COLO829 (cell line): ENCODE measurements around the gene PKN1.

Source experiments
- DNase-seq: peaks from one replicate; pipeline ENCODE4 v3.0.0; 2012; ENCODE audit warnings: low spot score

The PKN1 gene

DNA sequence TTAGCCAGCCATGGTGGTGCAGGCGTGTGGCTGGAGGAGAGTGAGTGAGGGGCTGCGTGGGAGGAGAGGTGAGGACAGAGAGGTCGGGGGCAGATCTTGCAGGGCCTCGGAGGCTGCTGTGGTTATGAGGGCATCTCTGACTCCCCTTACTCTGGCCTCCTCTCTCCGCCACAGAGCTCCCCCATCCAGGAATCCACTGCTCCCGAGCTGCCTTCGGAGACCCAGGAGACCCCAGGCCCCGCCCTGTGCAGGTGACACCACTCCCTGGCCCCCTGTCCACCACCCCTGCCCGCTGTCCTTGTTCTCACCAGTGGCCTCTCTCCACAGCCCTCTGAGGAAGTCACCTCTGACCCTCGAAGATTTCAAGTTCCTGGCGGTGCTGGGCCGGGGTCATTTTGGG lies 34.3 kb downstream of the PKN1 start:
- DNase-seq = no peak

DNA sequence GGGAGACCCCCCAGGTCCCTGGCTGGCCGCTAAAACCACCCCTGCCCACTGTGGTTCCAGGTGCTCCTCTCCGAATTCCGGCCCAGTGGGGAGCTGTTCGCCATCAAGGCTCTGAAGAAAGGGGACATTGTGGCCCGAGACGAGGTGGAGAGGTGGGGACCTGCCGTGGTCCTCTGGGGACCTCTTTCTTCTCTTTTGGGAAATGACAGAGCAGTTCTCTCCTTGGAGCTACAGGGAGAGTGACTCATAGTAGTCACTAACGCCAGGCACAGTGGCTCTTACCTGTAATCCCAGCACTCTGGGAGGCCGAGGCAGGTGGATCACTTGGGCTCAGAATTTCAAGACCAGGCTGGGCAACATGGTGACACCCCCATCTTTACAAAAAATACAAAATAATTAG lies 34.7 kb downstream of the PKN1 start:
- no peak for DNase-seq

DNA sequence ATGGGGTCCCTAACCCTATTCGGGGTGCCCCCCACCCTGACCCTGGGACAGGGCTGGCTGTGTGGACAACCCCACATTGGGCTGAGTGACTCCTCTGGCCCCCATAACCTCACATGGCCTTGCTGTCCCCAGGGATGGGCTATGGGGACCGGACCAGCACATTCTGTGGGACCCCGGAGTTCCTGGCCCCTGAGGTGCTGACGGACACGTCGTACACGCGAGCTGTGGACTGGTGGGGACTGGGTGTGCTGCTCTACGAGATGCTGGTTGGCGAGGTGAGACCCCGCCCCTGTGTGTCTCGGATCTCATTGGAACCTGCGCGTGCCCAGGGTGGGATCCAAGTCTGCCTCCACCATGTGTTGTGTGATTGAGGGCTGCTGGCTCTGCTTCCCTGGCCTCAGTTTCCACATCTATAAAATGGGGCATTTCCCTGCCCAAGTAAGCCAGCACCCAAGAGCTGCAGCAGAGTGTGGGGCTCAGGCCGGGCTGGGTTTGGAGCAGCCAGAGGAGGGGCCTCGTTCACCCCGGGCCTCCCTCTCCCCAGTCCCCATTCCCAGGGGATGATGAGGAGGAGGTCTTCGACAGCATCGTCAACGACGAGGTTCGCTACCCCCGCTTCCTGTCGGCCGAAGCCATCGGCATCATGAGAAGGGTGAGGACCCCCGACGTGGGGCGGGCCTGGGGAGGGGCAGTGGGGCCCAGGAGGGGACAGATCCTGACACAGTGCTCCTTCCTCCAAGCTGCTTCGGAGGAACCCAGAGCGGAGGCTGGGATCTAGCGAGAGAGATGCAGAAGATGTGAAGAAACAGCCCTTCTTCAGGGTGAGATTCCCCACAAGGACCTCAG lies 37.1 kb downstream of the PKN1 start:
- no peak for DNase-seq

DNA sequence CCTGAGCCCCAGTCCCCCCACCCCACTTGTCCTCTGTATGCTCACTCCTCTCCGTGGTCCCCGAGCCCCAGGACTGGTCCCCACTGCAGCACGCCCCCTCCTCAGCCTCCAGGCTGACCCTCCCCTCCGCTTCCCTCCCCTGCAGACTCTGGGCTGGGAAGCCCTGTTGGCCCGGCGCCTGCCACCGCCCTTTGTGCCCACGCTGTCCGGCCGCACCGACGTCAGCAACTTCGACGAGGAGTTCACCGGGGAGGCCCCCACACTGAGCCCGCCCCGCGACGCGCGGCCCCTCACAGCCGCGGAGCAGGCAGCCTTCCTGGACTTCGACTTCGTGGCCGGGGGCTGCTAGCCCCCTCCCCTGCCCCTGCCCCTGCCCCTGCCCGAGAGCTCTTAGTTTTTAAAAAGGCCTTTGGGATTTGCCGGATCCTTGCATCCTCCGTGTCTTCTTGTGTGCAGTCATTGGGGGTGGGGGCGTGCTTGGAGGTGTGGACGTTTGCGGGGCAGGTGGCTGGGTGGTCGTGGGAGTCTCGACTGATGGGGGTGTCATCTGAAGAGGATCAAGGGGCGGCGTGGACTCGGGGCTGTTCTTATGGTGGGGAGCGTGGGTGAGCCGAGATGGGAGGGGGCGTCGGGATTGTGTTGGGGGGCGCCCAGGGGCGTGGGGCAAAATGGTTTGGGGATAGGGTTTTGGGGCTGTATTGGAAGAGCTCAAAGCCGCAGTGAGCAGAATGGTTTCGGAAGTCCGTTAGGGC lies 38.5 kb downstream of the PKN1 start:
- DNase-seq = no peak

DNA sequence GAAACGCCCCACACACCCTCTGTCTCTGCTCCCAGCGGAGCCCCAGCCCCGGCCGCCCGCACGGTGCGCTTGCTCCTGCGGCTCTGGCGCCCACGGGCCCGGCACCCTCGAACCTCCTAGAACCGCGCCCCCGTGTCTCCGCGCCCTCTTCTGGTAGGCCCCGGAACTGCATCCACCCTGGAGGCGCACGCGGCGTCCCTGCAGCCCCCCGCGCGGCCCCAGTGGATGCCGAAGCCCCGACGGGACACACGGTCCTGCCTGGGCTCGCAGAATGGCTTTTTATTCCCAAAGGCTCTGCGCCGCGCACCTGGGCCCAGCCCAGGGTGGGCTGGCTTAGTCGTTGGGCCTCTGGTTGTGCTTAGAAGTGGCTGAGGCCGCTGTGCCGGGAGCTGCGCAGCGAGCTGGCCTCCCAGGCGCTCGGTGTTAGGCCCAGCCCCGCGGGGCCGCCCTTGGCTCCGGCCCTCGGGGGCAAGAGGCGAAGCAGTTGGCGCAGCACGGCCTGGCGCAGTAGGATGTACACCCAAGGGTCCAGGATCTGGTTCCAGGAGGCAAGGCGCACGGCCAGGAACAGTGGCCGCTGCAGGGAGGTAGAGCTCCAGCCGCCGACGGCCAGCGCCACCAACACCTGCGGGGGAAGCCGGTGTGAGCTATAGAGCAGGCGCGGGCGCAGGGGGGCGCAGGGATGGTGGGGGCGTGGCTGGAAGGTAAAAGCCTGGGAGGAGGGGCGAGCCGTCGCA lies 39.3 kb downstream of the PKN1 start:
- DNase-seq = no peak

DNA sequence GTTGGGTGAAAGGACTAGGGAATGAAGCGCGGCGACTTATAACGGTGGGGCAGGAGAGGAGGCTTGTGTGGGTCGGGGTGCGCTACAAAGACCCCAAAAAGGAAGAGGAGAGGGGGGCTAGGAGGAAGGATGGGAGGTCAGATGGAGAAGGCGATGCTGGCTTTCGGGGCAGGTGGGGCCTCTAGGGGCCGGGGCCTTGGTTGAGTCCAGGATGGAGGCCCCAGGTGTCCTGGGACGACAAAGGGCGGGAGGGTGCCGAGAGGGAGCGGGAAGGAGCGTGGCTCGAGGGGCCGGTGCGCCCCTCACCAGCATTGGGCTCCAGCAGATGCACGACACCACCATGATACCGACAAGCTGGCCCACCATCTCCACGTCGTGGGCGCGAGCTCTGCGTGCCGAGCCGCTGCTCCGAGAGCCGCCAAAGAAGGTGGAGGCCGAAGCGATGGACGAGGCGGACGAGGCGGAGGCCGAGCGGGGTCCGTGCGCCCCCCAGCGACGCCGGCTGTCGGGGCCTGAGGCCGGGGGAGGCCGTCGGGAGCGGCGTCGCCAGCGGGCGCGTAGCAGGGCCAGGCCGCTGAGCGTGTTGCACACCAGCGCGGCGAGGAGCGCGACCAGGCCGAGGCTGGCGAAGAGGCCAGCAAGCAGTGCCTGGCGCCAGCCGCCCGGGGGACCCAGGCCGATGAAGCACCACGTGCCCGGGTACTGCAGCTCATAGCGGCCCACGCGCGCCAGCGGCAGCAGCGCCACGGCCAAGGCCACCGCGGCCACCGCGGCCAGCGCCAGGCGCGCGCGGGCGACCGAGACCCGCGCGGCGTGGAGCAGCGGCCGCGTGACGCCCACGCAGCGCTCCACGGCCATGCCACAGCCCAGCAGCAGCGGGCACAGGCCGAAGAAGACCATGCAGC lies 40.2 kb downstream of the PKN1 start:
- DNase-seq = no peak

DNA sequence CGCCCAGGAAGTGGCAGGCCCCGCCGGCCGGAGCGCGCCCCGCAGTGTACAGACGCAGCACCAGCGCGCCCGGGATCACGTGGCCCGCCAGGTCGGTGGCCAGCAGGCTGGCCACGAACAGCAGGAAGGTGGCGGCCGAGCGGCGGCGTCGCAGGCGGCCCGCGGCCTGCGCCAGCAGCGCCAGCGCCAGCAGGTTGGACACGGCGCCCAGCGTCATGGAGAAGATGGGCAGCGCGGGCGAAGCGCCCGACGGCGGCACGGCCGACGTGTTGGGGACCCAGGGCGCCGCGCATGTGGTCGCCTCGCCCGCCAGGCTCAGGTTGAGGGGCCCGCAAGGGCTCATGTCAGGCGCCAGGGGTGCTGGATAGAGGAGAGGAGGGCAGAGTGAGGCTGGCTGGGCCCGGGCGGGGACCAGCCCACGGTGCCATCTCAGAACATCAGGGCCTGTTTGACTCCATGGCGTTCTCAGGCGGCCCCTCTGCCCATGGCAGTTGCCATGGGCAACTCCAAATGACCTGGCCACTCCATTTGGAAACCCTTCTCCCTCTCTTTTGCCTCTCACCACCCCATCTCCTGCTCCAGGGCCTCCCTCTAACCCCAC lies 41.0 kb downstream of the PKN1 start:
- DNase-seq = no peak

DNA sequence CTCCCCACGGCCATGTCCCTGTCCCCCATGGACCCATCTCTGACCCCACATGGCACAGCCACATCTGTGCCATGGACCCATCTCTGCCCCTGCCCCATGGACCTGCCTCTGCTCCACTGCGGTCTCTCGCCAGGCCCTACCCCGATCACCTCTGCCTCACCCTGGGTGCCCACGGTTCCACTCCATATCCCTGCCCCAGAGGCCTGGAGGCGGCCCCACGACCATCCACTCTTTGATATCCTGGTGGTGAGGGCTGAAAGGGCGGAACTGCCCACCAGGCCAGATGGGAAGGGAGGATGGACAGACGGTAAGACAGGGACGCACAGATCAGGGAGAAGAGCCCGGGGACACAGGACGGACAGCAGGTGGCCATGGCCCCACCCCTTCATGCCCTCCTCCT lies 41.7 kb downstream of the PKN1 start:
- no peak for DNase-seq

DNA sequence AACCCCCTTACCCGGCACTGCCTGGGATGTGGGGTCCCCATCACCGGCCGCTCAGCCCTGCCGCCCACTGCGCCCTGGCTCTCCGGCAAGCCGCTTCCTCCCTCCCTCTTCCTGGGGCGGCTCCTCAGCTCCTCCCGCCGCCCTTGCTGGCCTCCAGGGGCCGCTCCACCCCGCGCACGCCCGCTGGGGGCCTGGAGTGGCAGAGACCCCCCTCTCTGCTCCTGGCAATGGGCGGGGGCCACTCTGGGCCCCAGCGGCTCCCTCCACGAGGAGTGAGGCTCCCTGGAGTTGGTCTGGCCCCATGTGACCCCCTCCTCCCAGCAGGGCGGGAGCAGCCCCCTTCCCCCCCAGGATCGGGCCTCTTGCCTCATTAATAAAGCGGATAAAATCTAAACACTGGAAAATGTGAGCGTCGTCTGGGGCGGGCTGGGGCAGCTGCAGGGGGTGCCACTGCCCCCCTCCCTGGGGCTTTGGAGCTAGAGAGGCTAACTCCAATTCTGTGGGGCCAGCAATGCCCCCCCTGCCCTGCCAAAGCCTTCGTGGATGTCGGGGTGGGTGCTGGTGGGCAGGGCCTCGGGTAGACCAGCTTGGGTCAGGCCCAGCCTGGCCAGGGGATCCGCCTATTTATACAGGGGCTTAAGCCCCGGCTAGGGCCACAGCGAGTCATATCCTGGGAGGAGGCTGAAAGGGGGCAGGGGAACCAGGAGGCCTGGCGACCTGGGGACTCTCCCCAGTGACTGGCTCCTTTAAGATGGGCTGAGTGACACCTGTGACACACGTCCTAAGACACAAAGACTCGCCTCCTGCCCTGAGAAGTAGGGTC lies 42.4 kb downstream of the PKN1 start, which contains the start of gene PTGER1:
Gene PTGER1 (minus strand): TSS at position 104 of the 823 bp plus-strand sequence. CDS start 1,034 bp downstream, outside the sequence.
- DNase-seq = no peak

DNA sequence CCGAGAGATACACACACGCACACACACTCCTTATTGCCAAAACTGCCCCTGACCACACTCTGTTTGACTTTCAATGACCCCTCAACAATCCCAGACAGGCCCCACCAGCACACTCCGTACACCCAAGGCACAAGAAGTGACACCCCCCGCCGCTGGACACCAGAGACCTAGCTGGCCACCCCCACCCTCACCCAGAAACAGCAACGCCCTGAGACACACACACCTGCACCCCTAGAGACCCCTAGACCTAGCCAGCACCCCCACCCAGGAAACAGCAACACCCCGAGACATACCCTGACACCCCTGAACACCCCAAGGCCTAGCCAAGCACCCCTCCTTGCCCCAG lies 43.2 kb downstream of the PKN1 start:
- DNase-seq = no peak

DNA sequence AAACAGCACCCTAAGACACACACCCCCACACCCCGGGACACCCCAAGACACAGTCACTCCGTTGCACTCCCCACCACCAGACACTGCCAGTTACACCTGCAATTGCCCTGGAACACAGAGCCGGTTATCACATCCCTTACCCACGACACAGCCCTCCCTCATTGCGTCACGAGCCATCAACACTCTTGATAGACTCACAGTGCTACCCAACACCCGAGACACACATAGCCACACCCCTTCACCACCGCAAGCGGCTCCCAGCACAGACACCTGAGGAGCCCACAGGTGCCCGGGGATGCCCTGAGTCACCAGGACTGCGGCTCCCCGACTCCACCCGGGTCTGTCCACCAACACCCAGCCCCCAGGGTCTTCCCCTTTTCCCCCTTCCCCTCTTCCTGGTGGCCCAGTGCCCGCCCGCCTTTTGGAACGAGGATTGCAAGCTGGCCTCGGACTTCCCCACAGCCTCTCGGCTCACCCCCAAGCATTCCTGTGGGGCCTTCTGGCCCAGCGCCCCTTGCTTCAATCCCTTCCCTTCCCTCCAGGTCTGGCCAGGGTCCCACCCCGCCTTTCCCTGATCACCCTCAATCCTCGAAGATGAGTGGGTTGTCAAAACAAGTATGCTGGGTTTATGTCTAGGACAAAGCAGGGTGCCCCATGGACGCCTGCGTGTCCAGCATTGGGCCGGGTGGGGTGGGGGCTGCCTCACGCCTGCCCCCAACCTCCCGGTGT lies 43.7 kb downstream of the PKN1 start:
- DNase-seq = no peak

DNA sequence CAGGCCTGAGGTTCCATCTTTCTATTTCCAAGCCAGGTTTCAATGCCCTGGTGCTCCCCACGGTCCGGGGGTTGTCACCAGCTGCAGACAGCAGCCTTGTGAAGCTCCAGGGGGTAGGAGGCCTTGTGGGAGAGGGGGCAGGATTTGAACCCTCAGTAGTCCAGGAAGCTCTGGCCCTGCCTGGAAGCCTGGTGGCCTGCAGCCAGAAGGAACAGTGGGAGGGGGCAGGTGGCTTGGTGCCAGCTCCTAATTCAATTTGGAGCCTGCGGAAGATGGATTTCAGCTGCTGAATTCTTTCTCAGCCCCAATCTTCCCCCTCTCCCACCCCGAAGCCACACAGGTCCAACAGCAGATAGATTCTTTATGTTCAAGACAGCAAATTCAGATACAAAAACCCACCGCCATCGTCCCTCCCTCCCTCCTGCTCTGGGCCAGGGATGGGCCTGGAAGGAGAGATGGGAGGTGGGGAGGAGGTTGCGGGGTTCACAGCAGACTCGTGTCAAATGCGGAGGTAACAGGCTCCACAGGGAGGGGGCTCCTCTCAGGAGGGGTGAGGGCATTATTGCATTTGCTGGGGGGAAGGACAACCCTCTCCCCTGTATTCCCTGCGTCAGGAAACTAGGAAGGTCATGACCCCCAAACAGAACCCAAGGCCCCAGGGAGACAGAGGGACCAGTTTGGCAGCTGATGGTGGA lies 44.5 kb downstream of the PKN1 start:
- DNase-seq = no peak

DNA sequence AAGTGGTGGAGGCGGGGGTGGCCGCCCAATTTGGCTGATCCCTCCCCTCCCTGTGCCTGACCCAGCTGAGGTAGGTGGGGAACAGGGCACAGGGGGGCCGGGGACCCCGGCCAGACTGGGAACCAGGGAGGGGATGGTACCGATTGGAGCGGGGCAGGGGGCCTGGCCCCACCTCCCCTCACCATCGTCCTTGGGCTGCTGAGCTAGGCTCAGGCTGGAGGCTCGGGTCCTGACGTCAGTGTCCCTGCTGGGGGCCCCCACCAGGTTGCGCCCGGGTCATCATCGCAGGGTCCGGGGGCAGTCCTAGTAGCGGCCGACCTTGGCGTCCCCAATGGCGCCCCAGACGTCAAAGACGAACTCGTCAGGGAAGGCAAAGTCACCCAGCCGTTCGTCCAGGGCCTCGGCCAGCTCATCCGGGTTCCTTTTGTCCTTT lies 45.0 kb downstream of the PKN1 start:
- DNase-seq = no peak

DNA sequence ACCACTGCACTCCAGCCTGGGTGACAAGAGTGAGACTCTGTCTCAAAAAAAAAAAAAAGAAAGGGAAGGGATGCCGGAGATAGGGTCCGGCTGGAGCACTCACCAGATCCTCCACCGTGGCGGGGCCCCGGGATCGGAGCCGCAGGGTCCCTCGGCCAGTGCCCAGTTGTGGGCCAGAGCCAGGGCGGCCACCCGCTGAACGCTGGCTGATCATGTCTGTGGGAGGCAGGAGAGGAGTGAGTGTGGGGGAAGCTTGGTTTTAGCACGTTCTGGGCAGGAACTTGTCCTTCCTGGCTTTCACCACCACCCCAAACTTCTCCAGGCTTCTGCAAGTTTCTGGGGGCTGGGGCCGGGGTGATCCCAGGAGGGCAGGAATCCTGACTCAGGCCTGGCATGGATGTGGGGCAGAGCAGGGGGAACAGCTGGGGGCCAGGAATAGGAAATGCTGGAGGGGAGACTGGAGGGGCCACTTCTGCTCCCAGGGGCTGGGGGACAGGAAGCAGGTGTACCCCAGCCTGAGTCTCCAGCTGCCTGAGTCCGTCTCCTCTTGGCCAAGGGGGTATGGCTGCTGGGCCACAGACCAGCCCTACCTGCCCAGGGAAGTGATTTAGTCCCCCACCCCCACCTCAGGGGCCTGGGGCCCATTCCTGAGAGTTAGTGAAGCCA lies 46.3 kb downstream of the PKN1 start:
- DNase-seq = no peak

DNA sequence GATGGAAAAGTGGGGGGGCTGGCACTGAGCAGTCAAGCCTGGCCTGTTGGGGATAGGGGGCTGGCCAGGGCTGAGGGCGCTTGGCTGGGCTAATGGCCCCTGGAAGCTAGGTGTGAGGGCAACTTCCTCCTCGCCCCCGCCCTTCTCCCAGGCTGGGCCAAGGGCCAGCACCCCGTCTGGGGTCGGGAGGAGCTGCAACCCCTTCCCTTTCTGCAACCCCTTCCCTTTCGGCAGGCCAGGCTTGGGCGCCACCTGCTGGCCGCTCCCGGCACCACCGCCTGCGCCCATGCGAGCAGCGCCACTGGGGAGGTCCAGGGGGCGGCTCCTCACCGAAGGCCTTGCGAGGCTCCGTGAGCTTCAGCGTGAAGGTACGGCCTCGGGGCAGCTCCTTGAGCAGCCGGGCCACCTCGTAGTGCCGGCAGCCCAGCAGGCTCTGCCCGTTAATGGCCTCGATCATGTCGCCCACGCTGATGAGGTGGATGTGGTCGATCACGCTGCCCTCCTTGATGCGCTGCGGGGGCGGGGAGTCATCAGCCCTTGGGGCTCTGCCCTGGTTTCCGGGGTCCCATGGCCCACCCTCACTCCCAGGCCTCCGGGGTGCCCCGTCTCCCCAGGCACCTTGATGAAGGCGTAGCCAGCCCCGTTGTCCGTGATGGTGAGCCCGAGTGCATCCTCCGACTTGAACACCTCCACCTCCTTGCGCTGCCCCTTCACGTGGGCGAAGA lies 47.0 kb downstream of the PKN1 start:
- no peak for DNase-seq

DNA sequence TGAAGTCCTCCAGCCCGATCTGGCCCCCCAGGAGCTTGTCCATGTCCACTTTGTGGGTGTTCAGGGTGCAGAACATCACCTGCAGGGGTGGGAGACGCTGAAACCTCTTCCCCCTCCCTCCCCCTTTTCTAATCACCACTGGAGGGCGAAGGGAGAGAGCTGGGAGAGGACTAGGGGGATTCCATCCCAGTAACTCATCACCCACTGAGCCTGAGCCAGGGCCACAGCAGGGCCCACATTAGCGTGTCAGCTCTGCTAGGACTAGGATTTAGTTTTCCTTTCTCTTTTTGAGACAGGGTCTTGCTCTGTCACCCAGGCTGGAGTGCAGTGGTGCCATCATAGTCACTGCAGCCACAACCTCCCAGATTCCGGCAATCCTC lies 47.6 kb downstream of the PKN1 start:
- no peak for DNase-seq

DNA sequence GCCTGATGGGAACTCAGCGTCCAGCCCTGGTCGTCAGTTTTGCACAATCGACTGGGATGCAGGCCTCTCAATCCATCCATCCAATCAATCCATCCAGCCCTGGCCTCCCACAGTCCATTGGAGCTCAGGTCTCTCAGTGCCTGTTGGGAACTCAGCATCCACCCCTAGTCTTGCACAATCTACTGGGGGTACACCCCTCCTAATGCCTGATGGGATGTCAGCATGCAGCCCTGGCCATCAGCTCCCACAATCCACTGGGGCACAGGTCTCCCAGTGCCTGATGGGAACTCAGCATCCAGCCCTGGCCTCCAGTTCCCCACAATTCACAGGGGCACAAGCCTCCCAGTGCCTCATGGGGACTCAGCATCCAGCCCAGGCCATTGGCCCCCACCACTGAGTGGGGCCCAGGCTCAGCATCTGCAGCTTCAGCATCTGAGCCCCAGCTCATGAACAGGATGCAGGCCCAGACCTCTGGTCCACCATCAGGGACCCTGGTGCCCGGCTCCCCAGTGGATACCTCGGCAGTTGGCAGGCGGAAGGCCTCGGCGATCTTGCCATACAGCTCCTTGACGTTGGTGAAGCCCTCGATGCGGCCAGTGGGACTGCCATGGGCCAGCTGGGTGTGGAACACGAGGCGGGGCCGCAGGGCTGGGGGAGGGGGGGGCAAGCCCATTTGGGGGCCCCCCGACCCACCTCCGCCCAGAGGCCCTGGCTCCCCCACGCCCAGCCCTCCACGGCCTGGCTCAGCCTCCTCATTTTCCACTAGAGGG lies 49.3 kb downstream of the PKN1 start:
- DNase-seq = no peak
